Lower leg skin (tissue), 4 donors: ENCODE data around the gene ADCY10. TPM values are rescaled to one million over a fixed set of nuclear protein-coding genes. Genes with fewer than 3 reads are reported as not detected.

Experiments
- DNase-seq, 2 donors: peaks; one replicate each; pipeline ENCODE4 v3.0.0-alpha.2; 2019; ENCODE audit warnings: low spot score in 2 of 2
- H3K4me3 ChIP-seq: fragments of 200-600 bp; sonication (generic); 2 replicates; pipeline ENCODE4 v1.5.1; 2017; ENCODE audit warnings: mild to moderate bottlenecking, low read depth; ENCODE audit not compliant: poor library complexity, severe bottlenecking
- POLR2A ChIP-seq, 2 donors: fragments of 450-650 bp; IDR thresholded peaks; one replicate each; pipeline ENCODE4 v1.6.1; 2016 to 2017; ENCODE audit warnings: antibody characterized with exemption in 2 of 2, mild to moderate bottlenecking in 1 of 2, moderate library complexity in 1 of 2
- WGBS, 2 donors: methylation state at CpG; one replicate each; pipeline ENCODE4 v1.1.5; 2018; 5-methylcytosine and 5-hydroxymethylcytosine counted together
- intact Hi-C: fragments of 100-400 bp; cut with DNase I; formaldehyde crosslinking; loops from one replicate; pipeline ENCODE4 v1.15.0; 2023; ENCODE audit warnings: low total_unique reads
- total RNA-seq, 4 donors: library from RNA; depleted of rRNA; stranded (reverse); fragments of >200 nt; gene quantifications; one replicate each; pipeline ENCODE4 v1.1.0, GENCODE V29; 2016
- TF ChIP-seq, protein P1 (sequence below), 3 donors: fragments of 450-650 bp; IDR thresholded peaks; one replicate each; pipeline ENCODE4 v1.5.1; 2016; ENCODE audit warnings: antibody characterized with exemption in 3 of 3, mild to moderate bottlenecking in 3 of 3, moderate library complexity in 2 of 3

ADCY10 gene
- total RNA-seq, 4 donors from 2014 or later, result 0.07 to 0.10 TPM; not detected in 2

DNA sequence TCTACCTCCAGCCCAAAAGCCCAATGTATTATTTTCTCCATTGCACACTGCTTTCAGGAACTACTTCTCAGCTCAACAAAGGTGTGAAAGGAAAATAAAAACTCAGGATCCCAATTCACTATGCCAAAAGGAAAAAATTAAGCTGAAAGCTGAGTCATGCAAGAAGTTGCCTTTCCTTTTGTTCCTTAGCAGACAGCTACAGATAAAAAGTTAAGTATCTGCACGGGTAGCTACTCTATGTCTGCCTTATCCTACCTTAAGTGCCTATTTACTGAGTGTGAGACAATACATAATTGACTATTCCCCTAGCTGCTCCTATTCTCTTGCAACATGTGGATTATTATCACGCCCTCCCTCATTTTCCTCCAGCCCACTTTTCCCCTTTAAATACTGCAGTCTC, 84.1 kb downstream of the ADCY10 start:
- DNase-seq, result no peak
- TF ChIP-seq, protein P1, sequence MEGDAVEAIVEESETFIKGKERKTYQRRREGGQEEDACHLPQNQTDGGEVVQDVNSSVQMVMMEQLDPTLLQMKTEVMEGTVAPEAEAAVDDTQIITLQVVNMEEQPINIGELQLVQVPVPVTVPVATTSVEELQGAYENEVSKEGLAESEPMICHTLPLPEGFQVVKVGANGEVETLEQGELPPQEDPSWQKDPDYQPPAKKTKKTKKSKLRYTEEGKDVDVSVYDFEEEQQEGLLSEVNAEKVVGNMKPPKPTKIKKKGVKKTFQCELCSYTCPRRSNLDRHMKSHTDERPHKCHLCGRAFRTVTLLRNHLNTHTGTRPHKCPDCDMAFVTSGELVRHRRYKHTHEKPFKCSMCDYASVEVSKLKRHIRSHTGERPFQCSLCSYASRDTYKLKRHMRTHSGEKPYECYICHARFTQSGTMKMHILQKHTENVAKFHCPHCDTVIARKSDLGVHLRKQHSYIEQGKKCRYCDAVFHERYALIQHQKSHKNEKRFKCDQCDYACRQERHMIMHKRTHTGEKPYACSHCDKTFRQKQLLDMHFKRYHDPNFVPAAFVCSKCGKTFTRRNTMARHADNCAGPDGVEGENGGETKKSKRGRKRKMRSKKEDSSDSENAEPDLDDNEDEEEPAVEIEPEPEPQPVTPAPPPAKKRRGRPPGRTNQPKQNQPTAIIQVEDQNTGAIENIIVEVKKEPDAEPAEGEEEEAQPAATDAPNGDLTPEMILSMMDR (IDR thresholded peaks at IDR 0.05), result no peak
- no peak for TF ChIP-seq POLR2A (IDR thresholded peaks at IDR 0.05)
- 48 to 51% methylated on average over 2 of the region's 2 CpGs for WGBS, 2 donors
- intact Hi-C loops, result no loop called here
- H3K4me3 ChIP-seq, result no peak overlapping the region

DNA sequence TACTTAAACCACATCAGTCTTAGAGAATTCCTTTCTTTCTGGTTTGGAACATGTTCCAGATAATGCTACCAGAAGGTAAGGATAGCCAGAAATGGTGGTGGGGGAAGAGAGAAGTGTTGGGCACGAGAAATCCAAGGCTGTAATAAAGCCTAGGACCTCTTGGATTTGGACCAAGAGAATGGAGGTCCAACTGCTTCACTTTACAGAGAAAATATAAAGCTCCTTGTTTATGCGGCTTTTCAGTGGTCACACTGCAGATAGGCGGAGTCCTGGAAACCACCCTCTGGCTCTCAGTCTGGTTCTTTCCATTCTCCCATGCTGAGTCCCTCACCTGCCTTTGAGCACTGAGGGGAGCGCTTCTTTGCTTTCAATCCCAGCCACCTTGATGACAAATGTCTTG, 87.8 kb downstream of the ADCY10 start:
- H3K4me3 ChIP-seq, result no peak overlapping the region
- intact Hi-C loops, result no loop called here
- 83% methylated on average over 4 of the region's 4 CpGs for WGBS, 2 donors
- no peak for DNase-seq
- TF ChIP-seq POLR2A (IDR thresholded peaks at IDR 0.05), result no peak
- TF ChIP-seq, protein P1 (IDR thresholded peaks at IDR 0.05), result no peak

- 85 to 87% methylated on average over 4 of the region's 4 CpGs for WGBS, 2 donors
- peak in 1 of 2 donors; percentile 17 for DNase-seq
- H3K4me3 ChIP-seq, result no peak overlapping the region
- TF ChIP-seq, protein P1 (IDR thresholded peaks at IDR 0.05), result no peak
- intact Hi-C loops, result no loop called here
Measured at GRCh38 chr1:167825419-167826079, 88.4 kb downstream of the ADCY10 start.

GRCh38 chr1:167824163-167824794, 89.7 kb downstream of the ADCY10 start:
- TF ChIP-seq POLR2A (IDR thresholded peaks at IDR 0.05), result no peak
- TF ChIP-seq, protein P1 (IDR thresholded peaks at IDR 0.05), result no peak
- intact Hi-C loops, result no loop called here
- WGBS, 2 donors, result 57 to 73% methylated on average over 9 of the region's 9 CpGs
- DNase-seq, result peak in 1 of 2 donors; percentile 53
- H3K4me3 ChIP-seq, result no peak overlapping the region

- no peak for DNase-seq
- TF ChIP-seq, protein P1 (IDR thresholded peaks at IDR 0.05), result no peak
- TF ChIP-seq POLR2A (IDR thresholded peaks at IDR 0.05), result no peak
- 86% methylated on average over 4 of the region's 4 CpGs for WGBS, 2 donors
- intact Hi-C loops, result no loop called here
- no peak overlapping the region for H3K4me3 ChIP-seq
Measured at GRCh38 chr1:167821969-167822685, 91.8 kb downstream of the ADCY10 start.
